Mucosa of rectum (tissue), 2 donors: ENCODE measurements around the gene MAPKAPK2.
"Not testable (repeated sequence)": the region's sequence is repeated elsewhere in the genome, so short reads cannot be mapped to it uniquely, and the experiment has no call there.

Experiments
- H3K27ac ChIP-seq, 2 donors: one replicate each; pipeline ENCODE4 v1.7.0; 2013; ENCODE audit warnings: inconsistent platforms in 2 of 2, low read depth in 2 of 2, low read length in 2 of 2
- H3K27me3 ChIP-seq, 2 donors: one replicate each; pipeline ENCODE4 v1.7.0; 2013; ENCODE audit warnings: low read length in 2 of 2; ENCODE audit not compliant: control insufficient read depth in 2 of 2, insufficient read depth in 2 of 2
- H3K36me3 ChIP-seq, 2 donors: one replicate each; pipeline ENCODE4 v1.7.0; 2013; ENCODE audit warnings: low read length in 2 of 2; ENCODE audit not compliant: control insufficient read depth in 2 of 2, insufficient read depth in 2 of 2
- H3K4me1 ChIP-seq, 2 donors: one replicate each; pipeline ENCODE4 v1.7.0; 2013; ENCODE audit warnings: low read length in 2 of 2, mild to moderate bottlenecking in 1 of 2; ENCODE audit not compliant: control insufficient read depth in 2 of 2, insufficient read depth in 2 of 2
- H3K4me3 ChIP-seq, 2 donors: one replicate each; pipeline ENCODE4 v1.7.0; 2013; ENCODE audit warnings: low read length in 2 of 2
- H3K9ac ChIP-seq, 2 donors: one replicate each; pipeline ENCODE4 v1.7.0; 2013; ENCODE audit warnings: low read length in 2 of 2, low read depth in 1 of 2, mild to moderate bottlenecking in 1 of 2
- H3K9me3 ChIP-seq, 2 donors: one replicate each; pipeline ENCODE4 v1.7.0; 2013; ENCODE audit warnings: low read length in 2 of 2; ENCODE audit not compliant: control insufficient read depth in 2 of 2
- donor health status: healthy.
- donor health status: Normal muscosa, but diverticular disease.

MAPKAPK2 gene

DNA sequence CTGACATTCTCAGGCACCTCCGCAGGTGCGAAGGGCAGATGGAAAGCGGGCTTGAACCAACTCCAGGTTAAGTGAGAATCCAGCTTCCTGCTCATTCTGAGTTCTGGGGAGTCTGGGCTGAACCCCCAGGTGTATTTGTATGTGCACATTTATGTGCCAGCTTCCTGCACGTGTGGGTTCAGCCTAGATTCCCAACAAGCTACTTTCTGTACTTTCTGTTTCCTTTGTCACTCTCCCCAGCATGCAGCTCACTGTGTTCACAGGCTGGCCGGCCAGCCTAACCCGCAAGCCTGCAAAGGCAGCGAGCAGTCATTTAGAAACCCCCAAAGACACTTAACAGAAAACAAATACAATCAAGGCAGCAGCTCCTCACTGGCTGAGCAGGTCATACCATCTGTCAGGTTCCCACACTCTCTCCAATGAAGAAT is 84.6 kb downstream of the MAPKAPK2 start:
- Histone ChIP-seq H3K9me3 (no peaks in the 10 kb centered on the region), H3K9ac (no peak overlapping the region), H3K4me1 (peaks cover 3 to 11% of the 10 kb centered on the region in 2 donors), H3K27me3 (peaks cover 5 to 6% of the 10 kb centered on the region in 2 donors), H3K4me3 (peak overlapping the region in 1 of 2 donors; percentile 42), H3K27ac (peak overlapping the region in 1 of 2 donors; percentile 9), H3K36me3 (no peaks in the 10 kb centered on the region)

DNA sequence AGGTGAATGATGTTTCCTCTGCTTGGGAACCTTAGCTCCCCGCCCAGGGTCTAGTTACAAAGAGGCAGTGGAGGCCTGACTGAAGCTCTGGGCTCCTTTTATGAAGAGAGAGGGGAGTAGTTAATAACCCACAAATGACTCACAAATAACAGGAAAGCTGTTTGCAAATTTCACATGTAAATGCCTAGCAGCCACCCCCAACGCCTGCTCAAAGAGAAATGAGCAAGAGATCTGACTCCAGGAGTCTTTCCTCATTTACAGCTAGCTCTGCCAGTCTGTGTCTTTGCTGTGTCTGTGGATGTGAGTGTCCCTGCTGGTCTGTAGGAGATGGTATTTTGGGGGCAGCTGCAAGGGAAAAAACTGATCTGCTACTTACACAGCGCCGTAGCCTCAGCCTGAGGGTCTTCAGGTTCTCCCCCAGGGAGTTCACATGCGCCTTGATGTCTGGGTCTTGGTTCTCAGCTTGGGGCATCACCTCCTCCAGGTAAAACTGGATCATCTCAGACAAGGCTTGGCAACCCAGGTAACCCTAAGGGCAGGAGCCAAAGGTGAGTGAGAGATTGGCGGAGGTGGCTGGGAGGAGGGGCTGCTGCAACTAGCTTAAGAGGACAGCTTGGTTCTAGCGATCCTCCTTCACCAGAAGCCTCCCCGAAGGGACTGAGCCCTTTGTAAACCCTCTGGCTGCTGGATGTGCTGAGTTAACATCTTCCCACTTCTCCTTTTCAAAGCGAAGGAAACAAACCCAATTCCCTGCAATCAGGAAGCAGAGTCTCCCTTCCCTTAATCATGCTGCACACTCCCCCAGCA is 86.0 kb downstream of the MAPKAPK2 start, which contains the start of gene IL19:
Gene IL19, plus strand, starts transcription at position 243 of the 807 bp plus-strand sequence. CDS start 65,890 bp downstream, outside the sequence.
- Histone ChIP-seq H3K27me3 (peaks cover 5 to 13% of the 10 kb centered on the region in 2 donors), H3K9me3 (no peaks in the 10 kb centered on the region), H3K4me1 (peaks cover 3 to 11% of the 10 kb centered on the region in 2 donors), H3K27ac (peak within 1 kb of the TSS in 1 of 2 donors; percentile 38), H3K4me3 (peak within 1 kb of the TSS in 1 of 2 donors; percentile 42), H3K9ac (no peak within 1 kb of the TSS), H3K36me3 (no peaks in the 10 kb centered on the region)

DNA sequence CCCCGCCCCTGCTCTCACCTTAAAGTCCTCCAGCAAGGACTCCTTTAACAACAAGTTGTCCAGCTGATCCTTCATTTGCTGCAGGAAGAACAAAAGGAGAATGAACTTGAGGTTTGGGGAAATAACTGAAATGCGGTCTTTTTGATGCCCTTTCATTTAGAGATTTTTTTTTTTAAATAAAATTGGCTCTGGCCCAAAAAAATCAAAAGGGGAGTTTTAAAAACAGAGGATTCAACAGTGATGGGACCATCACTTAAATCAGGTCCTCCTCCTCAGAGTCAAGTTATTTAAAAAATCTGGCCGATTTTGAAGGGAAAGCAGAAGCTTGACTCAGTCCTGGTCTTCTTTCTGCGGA is 86.6 kb downstream of the MAPKAPK2 start:
- Histone ChIP-seq H3K4me3 (no peak overlapping the region), H3K36me3 (no peaks in the 10 kb centered on the region), H3K27ac (peak overlapping the region in 1 of 2 donors; percentile 9), H3K4me1 (peaks cover under 1 to 11% of the 10 kb centered on the region in 2 donors), H3K27me3 (peaks cover 5 to 19% of the 10 kb centered on the region in 2 donors), H3K9ac (no peak overlapping the region), H3K9me3 (no peaks in the 10 kb centered on the region)

GRCh38 chr1:206772243-206772937 is 87.7 kb downstream of the MAPKAPK2 start, which contains the start of gene IL10:
IL10 (minus strand) TSS chr1:206772494; CDS start chr1:206772435, 59 bp downstream.
- Histone ChIP-seq H3K27ac (peak within 1 kb of the TSS in 1 of 2 donors; percentile 16), H3K9me3 (no peaks in the 10 kb centered on the region), H3K27me3 (peaks cover 5 to 19% of the 10 kb centered on the region in 2 donors), H3K4me3 (peak within 1 kb of the TSS in 1 of 2 donors; percentile 13), H3K9ac (no peak within 1 kb of the TSS), H3K36me3 (no peaks in the 10 kb centered on the region), H3K4me1 (peaks cover 0 to 7% of the 10 kb centered on the region in 2 donors)

GRCh38 chr1:206774093-206774492 is 89.4 kb downstream of the MAPKAPK2 start:
- no peaks in the 10 kb centered on the region for H3K9me3 ChIP-seq
- H3K36me3 ChIP-seq, result no peaks in the 10 kb centered on the region
- peaks cover 0 to 6% of the 10 kb centered on the region in 2 donors for H3K4me1 ChIP-seq
- H3K9ac ChIP-seq, result no peak overlapping the region
- H3K27ac ChIP-seq, result no peak overlapping the region
- H3K27me3 ChIP-seq, result peaks cover 5 to 19% of the 10 kb centered on the region in 2 donors
- no peak overlapping the region for H3K4me3 ChIP-seq

- Histone ChIP-seq H3K9ac (no peak overlapping the region), H3K36me3 (no peaks in the 10 kb centered on the region), H3K4me1 (peaks cover 0 to 3% of the 10 kb centered on the region in 2 donors), H3K27me3 (peaks cover 5 to 19% of the 10 kb centered on the region in 2 donors), H3K9me3 (no peaks in the 10 kb centered on the region), H3K4me3 (no peak overlapping the region), H3K27ac (no peak overlapping the region)
These were observed 91.5 kb downstream of the MAPKAPK2 start for GRCh38 chr1:206776229-206776628.

DNA sequence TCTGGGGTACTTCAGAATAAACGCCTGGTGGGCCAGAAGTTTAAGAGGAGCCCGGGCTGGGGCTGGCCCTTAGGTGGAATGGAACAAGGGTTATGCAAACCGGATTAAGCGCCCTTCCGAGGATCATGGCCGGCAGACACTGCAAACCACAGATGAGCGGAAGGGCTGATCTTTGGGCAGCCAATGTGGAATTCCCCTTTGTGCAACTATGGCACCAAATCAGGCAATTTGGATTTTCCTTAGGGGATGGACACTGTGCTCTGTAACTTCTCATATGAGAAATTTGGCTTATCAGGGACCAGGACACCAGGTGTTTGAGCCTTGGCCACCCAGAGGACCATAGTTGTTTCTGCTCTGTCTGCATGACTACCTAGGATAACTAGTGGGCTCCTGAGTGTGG is 93.3 kb downstream of the MAPKAPK2 start:
- Histone ChIP-seq H3K4me1 (peaks cover 0 to 4% of the 10 kb centered on the region in 2 donors), H3K27me3 (peaks cover 5 to 15% of the 10 kb centered on the region in 2 donors), H3K4me3 (no peak overlapping the region), H3K9ac (no peak overlapping the region), H3K27ac (no peak overlapping the region), H3K9me3 (no peaks in the 10 kb centered on the region), H3K36me3 (no peaks in the 10 kb centered on the region)

- not testable (repeated sequence) for H3K4me1 ChIP-seq, H3K9ac ChIP-seq, H3K27ac ChIP-seq, H3K9me3 ChIP-seq, H3K36me3 ChIP-seq, H3K4me3 ChIP-seq
- peaks cover 1 to 15% of the 10 kb centered on the region in 2 donors for H3K27me3 ChIP-seq
These were observed 94.2 kb downstream of the MAPKAPK2 start for GRCh38 chr1:206778911-206779310.

DNA sequence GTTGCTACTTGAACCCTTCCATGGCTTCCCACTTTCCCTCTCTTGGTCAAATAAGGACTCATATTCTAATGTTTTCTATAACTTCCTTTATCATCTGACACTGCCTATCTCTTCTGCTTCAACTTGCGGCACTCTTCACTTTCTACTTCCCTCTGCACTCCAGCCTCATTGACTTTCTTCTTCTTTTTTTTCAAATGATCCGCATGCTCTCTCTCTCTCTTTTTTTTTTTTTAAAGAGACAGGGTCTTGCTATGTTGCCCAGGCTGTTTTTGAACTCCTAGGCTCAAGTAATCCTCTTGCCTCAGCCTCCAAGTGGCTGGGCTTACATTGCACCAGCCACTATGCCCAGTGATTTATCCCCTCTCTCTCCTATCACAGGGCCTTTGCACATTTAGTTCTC is 94.9 kb downstream of the MAPKAPK2 start:
- Histone ChIP-seq H3K9ac (no peak overlapping the region), H3K4me1 (peaks cover 0 to 6% of the 10 kb centered on the region in 2 donors), H3K27me3 (peaks cover 0 to 10% of the 10 kb centered on the region in 2 donors), H3K27ac (no peak overlapping the region), H3K4me3 (no peak overlapping the region), H3K9me3 (no peaks in the 10 kb centered on the region), H3K36me3 (no peaks in the 10 kb centered on the region)

DNA sequence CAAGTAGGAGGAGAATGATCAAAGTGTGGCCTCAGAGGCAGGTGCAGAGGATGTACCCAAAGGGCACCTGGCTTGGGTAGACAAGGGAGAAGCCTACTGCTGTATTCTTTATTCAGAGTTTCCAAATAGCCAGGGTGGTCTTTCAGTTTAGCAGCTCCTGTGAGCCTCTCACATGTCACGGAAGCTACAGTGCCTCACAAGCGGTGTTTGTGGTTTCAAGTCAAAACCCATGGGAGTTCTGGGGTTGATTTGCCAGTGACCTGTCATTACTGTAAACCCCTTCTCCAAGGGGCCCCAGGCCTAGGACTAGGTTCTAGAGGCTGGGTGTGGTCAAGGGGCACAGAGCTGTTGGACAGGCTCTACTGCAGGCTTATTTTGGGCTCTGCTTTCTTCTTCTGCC is 97.7 kb downstream of the MAPKAPK2 start:
- no peak overlapping the region for H3K9ac ChIP-seq
- no peaks in the 10 kb centered on the region for H3K27me3 ChIP-seq
- peaks cover 0 to 6% of the 10 kb centered on the region in 2 donors for H3K4me1 ChIP-seq

More for the DNA sequence above, 97.7 kb downstream of the MAPKAPK2 start:
- H3K27ac ChIP-seq, result no peak overlapping the region
- no peak overlapping the region for H3K4me3 ChIP-seq
- no peaks in the 10 kb centered on the region for H3K36me3 ChIP-seq
- H3K9me3 ChIP-seq, result no peaks in the 10 kb centered on the region
